OCI-LY7 (cell line): ENCODE measurements around the gene CPNE2.

Source experiments
- EZH2phosphoT487 ChIP-seq: fragments of 200-600 bp; sonication (generic); IDR thresholded peaks from 2 replicates; pipeline ENCODE4 v1.6.1; 2018; ENCODE audit warnings: low read depth, borderline replicate concordance, mild to moderate bottlenecking, mixed run types, antibody characterized with exemption, low read length, moderate library complexity, mixed read lengths
- TF ChIP-seq, protein P1 (sequence below): fragments of 200-600 bp; sonication (generic); conservative IDR thresholded peaks from 2 replicates; pipeline ENCODE4 v1.5.1; 2014; ENCODE audit warnings: mild to moderate bottlenecking, antibody characterized with exemption, low read length, moderate library complexity, mixed read lengths

- TF ChIP-seq, protein P1, sequence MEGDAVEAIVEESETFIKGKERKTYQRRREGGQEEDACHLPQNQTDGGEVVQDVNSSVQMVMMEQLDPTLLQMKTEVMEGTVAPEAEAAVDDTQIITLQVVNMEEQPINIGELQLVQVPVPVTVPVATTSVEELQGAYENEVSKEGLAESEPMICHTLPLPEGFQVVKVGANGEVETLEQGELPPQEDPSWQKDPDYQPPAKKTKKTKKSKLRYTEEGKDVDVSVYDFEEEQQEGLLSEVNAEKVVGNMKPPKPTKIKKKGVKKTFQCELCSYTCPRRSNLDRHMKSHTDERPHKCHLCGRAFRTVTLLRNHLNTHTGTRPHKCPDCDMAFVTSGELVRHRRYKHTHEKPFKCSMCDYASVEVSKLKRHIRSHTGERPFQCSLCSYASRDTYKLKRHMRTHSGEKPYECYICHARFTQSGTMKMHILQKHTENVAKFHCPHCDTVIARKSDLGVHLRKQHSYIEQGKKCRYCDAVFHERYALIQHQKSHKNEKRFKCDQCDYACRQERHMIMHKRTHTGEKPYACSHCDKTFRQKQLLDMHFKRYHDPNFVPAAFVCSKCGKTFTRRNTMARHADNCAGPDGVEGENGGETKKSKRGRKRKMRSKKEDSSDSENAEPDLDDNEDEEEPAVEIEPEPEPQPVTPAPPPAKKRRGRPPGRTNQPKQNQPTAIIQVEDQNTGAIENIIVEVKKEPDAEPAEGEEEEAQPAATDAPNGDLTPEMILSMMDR = no peak
- no peak for TF ChIP-seq EZH2phosphoT487
Observed at GRCh38 chr16:57070424-57070823, 22.0 kb upstream of the CPNE2 start.
